ENCODE measurements around the gene PKN1. TPM values are rescaled to one million over a fixed set of nuclear protein-coding genes. Genes with fewer than 3 reads are reported as not detected.

The PKN1 gene
- total RNA-seq (100 to 1,000 TPM in 9 of 10 donors, 10 to 100 TPM in 1; 85.2 to 176 (median 126) TPM), polyA plus RNA-seq (100 to 1,000 TPM; 108 to 146 TPM)
- long read RNA-seq, donor 1, transcript PKN1-201 (22 exons, 3,069 nt): major isoform, 334 of 421 reads
- long read RNA-seq, donor 1, partial matches to known transcripts: 69 of 421 reads
- long read RNA-seq, donor 1, other reads (novel, unspliced or antisense): 18 of 421 reads
- long read RNA-seq, donor 2, transcript PKN1-201 (22 exons, 3,069 nt): major isoform, 335 of 425 reads
- long read RNA-seq, donor 2, partial matches to known transcripts: 72 of 425 reads
- long read RNA-seq, donor 2, other reads (novel, unspliced or antisense): 18 of 425 reads
- long read RNA-seq, donor 3, transcript PKN1-201 (22 exons, 3,069 nt): major isoform, 6 of 90 reads
- long read RNA-seq, donor 3, partial matches to known transcripts: 77 of 90 reads
- long read RNA-seq, donor 3, other reads (novel, unspliced or antisense): 4 of 90 reads

DNA sequence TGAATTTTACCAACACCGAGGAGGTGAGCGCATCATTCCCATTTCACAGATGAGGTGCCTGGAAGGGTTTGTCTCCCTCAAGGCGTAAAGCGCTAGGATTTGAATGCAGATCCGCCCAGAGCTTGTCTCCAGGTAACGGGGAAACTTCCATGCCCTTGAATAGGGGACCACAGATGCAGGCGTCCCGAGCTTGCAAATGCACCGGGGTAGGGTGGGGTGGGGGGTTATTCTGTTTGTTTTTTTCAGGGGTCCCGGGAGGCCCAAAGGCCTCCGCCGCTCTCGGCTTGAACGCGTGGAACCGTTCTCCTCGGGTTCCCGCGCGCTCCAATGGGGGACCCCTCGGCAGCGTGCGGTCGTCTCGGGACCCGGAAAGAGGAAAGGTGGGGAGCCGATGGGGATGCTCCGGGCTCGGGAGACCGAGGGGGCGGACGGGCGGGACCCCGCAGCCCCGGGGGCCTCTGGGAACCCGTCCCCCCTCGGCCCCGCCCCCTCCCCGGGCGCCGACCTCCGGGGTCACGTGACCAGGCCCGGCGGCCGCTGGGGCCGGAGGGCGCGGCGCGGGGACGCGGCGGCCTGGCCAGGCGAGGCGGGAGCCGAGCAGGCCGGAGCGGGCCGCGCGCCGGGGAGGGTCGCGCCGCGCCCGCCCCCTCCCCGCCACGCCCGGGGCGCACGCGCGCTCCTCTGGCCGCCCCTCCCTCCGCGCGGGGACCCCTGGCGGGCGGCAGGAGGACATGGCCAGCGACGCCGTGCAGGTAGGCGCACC is at the start of gene PKN1:
TSS of gene PKN1 (plus strand) at position 516 of the 763 bp plus-strand sequence. CDS start at position 732, 216 bp downstream.
- TF ChIP-seq, protein P1, sequence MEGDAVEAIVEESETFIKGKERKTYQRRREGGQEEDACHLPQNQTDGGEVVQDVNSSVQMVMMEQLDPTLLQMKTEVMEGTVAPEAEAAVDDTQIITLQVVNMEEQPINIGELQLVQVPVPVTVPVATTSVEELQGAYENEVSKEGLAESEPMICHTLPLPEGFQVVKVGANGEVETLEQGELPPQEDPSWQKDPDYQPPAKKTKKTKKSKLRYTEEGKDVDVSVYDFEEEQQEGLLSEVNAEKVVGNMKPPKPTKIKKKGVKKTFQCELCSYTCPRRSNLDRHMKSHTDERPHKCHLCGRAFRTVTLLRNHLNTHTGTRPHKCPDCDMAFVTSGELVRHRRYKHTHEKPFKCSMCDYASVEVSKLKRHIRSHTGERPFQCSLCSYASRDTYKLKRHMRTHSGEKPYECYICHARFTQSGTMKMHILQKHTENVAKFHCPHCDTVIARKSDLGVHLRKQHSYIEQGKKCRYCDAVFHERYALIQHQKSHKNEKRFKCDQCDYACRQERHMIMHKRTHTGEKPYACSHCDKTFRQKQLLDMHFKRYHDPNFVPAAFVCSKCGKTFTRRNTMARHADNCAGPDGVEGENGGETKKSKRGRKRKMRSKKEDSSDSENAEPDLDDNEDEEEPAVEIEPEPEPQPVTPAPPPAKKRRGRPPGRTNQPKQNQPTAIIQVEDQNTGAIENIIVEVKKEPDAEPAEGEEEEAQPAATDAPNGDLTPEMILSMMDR (IDR thresholded peaks at IDR 0.05): no peak
- DNase-seq (peak; percentile 68 to 80), ATAC-seq (peak; percentile 28 to 78 (median 52))
- WGBS, 2 donors: 2 to 3% methylated on average over 60 to 85 of the region's 85 CpGs
- Histone ChIP-seq H3K4me1 (peaks cover 3 to 54% (median 48%) of the 10 kb centered on the region in 9 donors), H3K27me3 (no peaks in the 10 kb centered on the region), H3K27ac (peak within 1 kb of the TSS; percentile 92 to 98 (median 96)), H3K36me3 (peaks cover 0 to 23% (median 0%) of the 10 kb centered on the region in 9 donors), H3K4me3 (peak within 1 kb of the TSS; percentile 77 to 99 (median 93)), H3K9me3 (no peaks in the 10 kb centered on the region)
- intact Hi-C loops (cut with DNase I): loop anchor here in 1 of 10 donors (5.0 kb wide), 1 partner anchor 39 kb away; no protein-coding TSS in a partner anchor

DNA sequence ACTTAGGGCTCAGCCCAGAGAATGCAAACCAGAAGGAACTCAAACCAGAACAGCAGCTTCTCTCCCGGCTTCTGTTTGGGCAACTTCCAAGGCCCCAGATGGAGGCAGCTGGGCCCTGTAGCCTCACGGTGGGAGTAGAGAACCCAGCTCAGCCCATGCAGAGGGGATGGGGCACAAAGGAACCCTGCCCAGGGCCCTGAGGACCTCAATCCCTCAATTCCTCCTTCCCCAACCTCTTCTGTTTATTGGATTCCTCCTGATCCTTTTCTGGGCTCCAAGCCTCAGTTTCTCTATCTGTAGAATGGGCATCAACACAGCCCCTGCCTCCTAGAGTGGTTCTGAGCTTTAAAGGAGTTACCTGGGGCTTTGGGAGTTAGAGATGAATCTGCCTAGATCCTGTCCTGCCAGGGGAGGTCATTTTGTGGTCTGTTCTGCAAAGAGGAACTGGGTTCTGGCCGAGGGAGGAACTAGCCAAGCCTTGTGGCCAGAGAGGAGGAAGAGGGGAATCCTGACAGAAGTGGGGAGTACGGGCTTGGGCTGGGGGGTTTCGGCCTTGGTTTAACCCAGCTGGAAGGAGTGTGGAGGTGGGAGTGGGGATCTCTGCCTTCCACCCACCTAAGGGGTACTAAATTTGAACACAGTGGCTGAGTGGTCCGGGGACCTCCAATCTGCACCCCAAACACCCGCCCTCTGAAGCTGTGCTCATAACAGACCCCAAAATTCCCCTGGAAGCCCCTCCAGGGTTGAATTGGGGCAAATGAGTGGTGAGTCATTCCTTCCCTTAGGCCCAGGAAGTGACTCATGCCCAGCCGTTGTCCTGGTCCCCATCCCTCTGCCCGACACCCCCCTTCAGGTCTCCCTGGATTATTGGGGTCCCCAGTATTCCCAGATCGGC is 49.2 kb upstream of the PKN1 start:
- no peaks in the 10 kb centered on the region for H3K9me3 ChIP-seq
- H3K27ac ChIP-seq: peak overlapping the region; percentile 12 to 96 (median 75)
- intact Hi-C loops (cut with DNase I): no loop called here
- DNase-seq: peak; percentile 42 to 51
- peaks cover 7 to 86% (median 51%) of the 10 kb centered on the region in 9 donors for H3K4me1 ChIP-seq
- TF ChIP-seq, protein P1 (IDR thresholded peaks at IDR 0.05): no peak
- peaks cover 0 to 23% (median 0%) of the 10 kb centered on the region in 9 donors for H3K36me3 ChIP-seq
- 42 to 53% methylated on average over 10 of the region's 10 CpGs for WGBS, 2 donors
- no peaks in the 10 kb centered on the region for H3K27me3 ChIP-seq
- peak in 3 of 8 donors; percentile 11 to 32 (median 12) for ATAC-seq
- H3K4me3 ChIP-seq: peak overlapping the region in 9 of 10 donors; percentile 15 to 96 (median 79)

DNA sequence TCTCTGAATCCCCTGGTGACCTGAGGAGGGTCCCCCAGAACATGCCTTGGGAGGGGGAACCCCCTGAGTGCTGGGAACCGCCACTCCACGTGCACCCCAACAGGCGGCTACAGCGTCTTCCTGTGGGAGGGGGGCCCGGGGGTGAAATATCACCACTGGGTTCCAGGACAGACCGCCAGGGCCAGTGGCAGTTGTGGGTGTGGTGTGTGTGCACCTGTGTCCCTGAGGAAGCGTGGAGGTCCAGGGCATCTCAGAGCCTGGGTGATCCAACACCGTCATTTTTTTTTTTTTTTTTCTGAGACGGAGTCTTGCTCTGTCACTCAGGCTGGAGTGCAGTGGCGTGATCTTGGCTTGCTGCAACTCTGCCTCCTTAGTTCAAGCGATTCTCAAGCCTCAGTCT is 47.6 kb upstream of the PKN1 start:
- Histone ChIP-seq H3K9me3 (no peaks in the 10 kb centered on the region), H3K4me1 (peaks cover 7 to 70% (median 35%) of the 10 kb centered on the region in 9 donors), H3K27me3 (no peaks in the 10 kb centered on the region), H3K4me3 (peak overlapping the region in 1 of 10 donors; percentile 79), H3K27ac (peak overlapping the region in 3 of 10 donors; percentile 28 to 96 (median 82)), H3K36me3 (peaks cover 0 to 31% (median 4%) of the 10 kb centered on the region in 9 donors)
- DNase-seq (no peak), ATAC-seq (no peak)
- intact Hi-C loops (cut with DNase I): no loop called here
- TF ChIP-seq, protein P1 (IDR thresholded peaks at IDR 0.05): no peak
- 82 to 84% methylated on average over 9 to 11 of the region's 11 CpGs for WGBS, 2 donors
